Measurements from ENCODE around the gene MYO9B.

GRCh38 chr19:17178291-17178690 lies 102.7 kb downstream of the MYO9B start:
- TF ChIP-seq CTCF (conservative IDR thresholded peaks at IDR 0.05 in 1 of 2, IDR thresholded peaks at IDR 0.05 in 1 of 2; ENCODE audit: extremely low read depth in 1 of 2, insufficient read depth in 1 of 2, low read depth in 1 of 2, low read length in 2 of 2) (no peak), EZH2 (IDR thresholded peaks at IDR 0.05; ENCODE audit: borderline replicate concordance, low read length) (no peak)

Measured in mammary epithelial cell (primary cell).